Fibroblast of the aortic adventitia (primary cell): ENCODE measurements around the gene OAT. TPM values are rescaled to one million over a fixed set of nuclear protein-coding genes. Genes with fewer than 3 reads are reported as not detected.

Experiments used
- DNase-seq: peaks from one replicate; pipeline ENCODE4 v3.0.0-alpha.2; 2010; ENCODE audit warnings: low read depth
- H3K4me3 ChIP-seq: 2 replicates; pipeline ENCODE4 v1.5.1; 2011; ENCODE audit warnings: low read depth, mild to moderate bottlenecking, control low read depth, low read length, moderate library complexity
- total RNA-seq: library from RNA; depleted of rRNA; stranded (reverse); fragments of >200 nt; gene quantifications from 2 replicates; pipeline ENCODE4 v1.2.3, GENCODE V29; 2012; ENCODE audit warnings: low replicate concordance
- TF ChIP-seq, protein P1 (sequence below): IDR thresholded peaks from 2 replicates; pipeline ENCODE4 v1.5.1; 2011; ENCODE audit warnings: mild to moderate bottlenecking, low read length, control low read depth, inconsistent platforms; ENCODE audit not compliant: insufficient read depth

The OAT gene
- total RNA-seq, 1 donor = 154 TPM

DNA sequence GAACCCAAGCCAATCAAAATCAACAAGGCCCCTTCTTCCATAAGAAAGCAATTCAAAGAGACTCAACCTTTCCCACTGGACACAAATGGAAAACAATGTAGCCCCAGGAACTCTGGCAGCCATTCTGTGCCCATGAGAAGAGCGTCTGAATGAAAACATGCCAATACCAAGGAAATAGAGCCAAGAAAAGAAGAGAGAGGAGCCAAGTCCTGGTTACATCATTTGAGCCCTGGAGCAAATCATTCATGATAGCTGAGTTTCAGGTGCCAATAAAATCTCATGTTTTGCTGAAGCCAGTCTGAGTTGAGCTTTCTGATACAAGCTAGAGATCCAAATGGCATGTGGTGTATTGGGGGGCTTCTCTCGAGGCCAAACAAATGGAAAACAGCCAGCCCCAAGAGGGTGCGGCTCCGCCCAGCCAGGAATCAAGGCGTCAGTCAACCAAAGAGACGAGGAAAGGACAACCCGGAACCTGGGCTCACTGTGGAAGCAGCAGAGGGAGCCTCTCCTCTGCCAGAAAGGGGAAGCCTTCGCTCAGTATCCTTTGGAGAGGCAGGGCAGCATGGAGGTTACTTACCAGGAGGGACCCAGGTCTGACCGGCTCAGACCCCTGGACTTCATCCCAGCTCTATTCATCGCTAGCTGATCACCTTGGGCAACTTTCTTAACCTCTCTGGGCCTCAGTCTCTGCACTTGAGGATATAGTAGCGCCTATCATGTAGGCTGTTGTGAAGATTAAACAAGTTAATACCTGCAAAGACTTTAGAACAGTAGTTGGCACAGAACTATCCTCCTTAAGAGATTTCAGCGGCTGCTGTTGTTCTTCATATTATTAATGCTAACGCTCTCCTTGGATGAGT, 61.8 kb downstream of the OAT start:
- TF ChIP-seq, protein P1, sequence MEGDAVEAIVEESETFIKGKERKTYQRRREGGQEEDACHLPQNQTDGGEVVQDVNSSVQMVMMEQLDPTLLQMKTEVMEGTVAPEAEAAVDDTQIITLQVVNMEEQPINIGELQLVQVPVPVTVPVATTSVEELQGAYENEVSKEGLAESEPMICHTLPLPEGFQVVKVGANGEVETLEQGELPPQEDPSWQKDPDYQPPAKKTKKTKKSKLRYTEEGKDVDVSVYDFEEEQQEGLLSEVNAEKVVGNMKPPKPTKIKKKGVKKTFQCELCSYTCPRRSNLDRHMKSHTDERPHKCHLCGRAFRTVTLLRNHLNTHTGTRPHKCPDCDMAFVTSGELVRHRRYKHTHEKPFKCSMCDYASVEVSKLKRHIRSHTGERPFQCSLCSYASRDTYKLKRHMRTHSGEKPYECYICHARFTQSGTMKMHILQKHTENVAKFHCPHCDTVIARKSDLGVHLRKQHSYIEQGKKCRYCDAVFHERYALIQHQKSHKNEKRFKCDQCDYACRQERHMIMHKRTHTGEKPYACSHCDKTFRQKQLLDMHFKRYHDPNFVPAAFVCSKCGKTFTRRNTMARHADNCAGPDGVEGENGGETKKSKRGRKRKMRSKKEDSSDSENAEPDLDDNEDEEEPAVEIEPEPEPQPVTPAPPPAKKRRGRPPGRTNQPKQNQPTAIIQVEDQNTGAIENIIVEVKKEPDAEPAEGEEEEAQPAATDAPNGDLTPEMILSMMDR = no peak
- no peak overlapping the region for H3K4me3 ChIP-seq
- no peak for DNase-seq

GRCh38 chr10:124354411-124355382, 64.0 kb downstream of the OAT start:
- DNase-seq = peak; percentile 69
- peak overlapping the region; percentile 47 for H3K4me3 ChIP-seq
- TF ChIP-seq, protein P1 = no peak

DNA sequence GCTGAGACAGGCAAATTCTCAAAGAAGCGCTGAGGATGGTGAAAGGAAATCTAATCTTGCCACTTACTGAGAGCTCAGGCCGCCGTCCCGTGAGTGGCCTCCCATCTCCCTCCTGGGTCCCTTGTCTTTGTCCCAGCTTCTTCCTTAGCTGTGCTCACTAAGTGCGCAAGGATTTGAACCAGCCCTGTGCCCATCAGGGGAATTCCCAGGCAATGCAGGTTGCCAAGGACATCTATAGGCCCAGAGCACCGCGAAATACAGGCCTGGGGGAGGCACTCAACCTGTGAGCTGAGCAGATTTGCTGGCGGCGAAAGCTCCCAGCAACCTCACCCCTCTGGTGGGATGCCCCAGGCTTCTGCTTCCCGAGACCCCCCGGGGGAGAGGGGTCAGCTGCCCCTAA, 64.8 kb downstream of the OAT start:
- no peak for DNase-seq
- H3K4me3 ChIP-seq = no peak overlapping the region
- TF ChIP-seq, protein P1 = no peak

DNA sequence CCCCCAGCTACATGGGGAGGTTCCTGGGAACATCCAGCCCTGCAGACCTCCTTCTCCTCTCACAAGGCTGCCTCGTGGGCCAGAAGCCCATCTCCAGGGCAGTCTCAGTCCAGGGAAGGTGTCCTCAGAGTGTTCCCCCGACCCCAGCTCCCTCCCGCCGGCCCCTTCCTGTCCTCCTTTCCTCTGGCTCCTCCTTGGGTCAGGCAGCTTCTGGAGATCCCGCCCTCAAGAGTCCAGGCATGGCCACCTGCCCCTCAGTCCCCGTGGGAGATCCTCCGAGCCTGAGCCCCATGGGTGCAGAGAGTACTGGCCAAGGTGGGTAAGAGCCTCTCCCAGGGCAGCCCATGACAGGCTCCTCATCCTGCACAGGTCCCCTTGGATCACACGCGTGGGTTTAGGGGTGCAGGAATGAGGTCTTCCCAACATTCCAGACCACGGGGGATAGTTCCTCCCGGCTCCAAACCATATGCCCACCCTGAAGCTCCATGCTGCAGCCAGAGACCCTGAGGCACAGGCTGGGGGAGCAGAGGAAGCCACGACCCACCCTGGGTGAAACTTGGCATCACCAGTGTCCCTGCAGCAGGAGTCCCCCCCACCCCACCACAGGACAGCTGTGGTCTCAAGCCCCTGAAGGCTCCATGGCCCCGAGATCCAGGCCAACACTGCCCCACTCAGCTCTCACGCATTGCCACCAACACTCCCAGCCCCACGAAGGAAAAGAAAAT, 65.5 kb downstream of the OAT start:
- no peak overlapping the region for H3K4me3 ChIP-seq
- TF ChIP-seq, protein P1 = no peak
- no peak for DNase-seq

- DNase-seq = no peak
- TF ChIP-seq, protein P1 = no peak
- no peak overlapping the region for H3K4me3 ChIP-seq
Observed at GRCh38 chr10:124351481-124352220, 67.1 kb downstream of the OAT start.

GRCh38 chr10:124350806-124351205, 67.9 kb downstream of the OAT start:
- no peak overlapping the region for H3K4me3 ChIP-seq
- TF ChIP-seq, protein P1 = no peak
- no peak for DNase-seq
